Transverse colon (tissue), 4 donors: Measurements from ENCODE around the gene PGLYRP2. TPM values are rescaled to one million over a fixed set of nuclear protein-coding genes. Genes with fewer than 3 reads are reported as not detected.

Experiments
- DNase-seq: peaks from one replicate; pipeline ENCODE4 v3.0.0-alpha.2; 2019
- H3K27ac ChIP-seq, 4 donors: fragments of 200-600 bp; sonication (generic); 2 replicates each; pipeline ENCODE4 v1.5.1; 2016 to 2018; ENCODE audit warnings: inconsistent platforms in 4 of 4
- H3K27me3 ChIP-seq: fragments of 200-600 bp; sonication (generic); 2 replicates; pipeline ENCODE4 v1.5.1; 2017; ENCODE audit warnings: inconsistent platforms
- H3K36me3 ChIP-seq, 4 donors: fragments of 200-600 bp; sonication (generic); 2 replicates each; pipeline ENCODE4 v1.5.1; 2017 to 2019; ENCODE audit warnings: inconsistent platforms in 4 of 4
- H3K4me1 ChIP-seq, 4 donors: fragments of 200-600 bp; sonication (generic); 2 replicates each; pipeline ENCODE4 v1.5.1; 2017 to 2020; ENCODE audit warnings: inconsistent platforms in 4 of 4
- H3K4me3 ChIP-seq, 4 donors: fragments of 200-600 bp; sonication (generic); 1 replicate in 1 of 4; 2 replicates in 3 of 4; pipeline versions ENCODE4 v1.5.1 to v1.6.1; 2017 to 2019; ENCODE audit warnings: inconsistent platforms in 4 of 4
- H3K9me3 ChIP-seq, 2 donors: fragments of 200-600 bp; sonication (generic); 2 replicates each; pipeline ENCODE4 v1.5.1; 2017 to 2019; ENCODE audit warnings: inconsistent platforms in 2 of 2
- CTCF ChIP-seq, 5 experiments: fragments of 200-600 bp in 3 of 5; fragments of 450-650 bp in 2 of 5; sonication (generic) in 3 of 5; IDR thresholded peaks; 1 replicate in 2 of 5; 2 replicates in 3 of 5; pipeline ENCODE4 v1.5.1; 2016 to 2017; ENCODE audit warnings: antibody characterized with exemption in 5 of 5, inconsistent platforms in 3 of 5, mild to moderate bottlenecking in 2 of 5, moderate library complexity in 1 of 5
- EP300 ChIP-seq: sonication (generic); formaldehyde crosslinking; IDR thresholded peaks from one replicate; pipeline ENCODE4 v1.6.1; 2017; ENCODE audit warnings: antibody characterized with exemption, low read depth
- POLR2A ChIP-seq: fragments of 450-650 bp; IDR thresholded peaks from one replicate; pipeline ENCODE4 v1.6.1; 2016; ENCODE audit warnings: antibody characterized with exemption, mild to moderate bottlenecking, moderate library complexity
- POLR2AphosphoS5 ChIP-seq, 3 donors: sonication (generic); formaldehyde crosslinking; IDR thresholded peaks; one replicate each; pipeline ENCODE4 v1.6.1; 2016; ENCODE audit warnings: antibody characterized with exemption in 3 of 3
- WGBS, 2 donors: methylation state at CpG; one replicate each; pipeline ENCODE4 v1.1.5; 2018; ENCODE audit warnings: low coverage in 1 of 2; 5-methylcytosine and 5-hydroxymethylcytosine counted together
- in situ Hi-C, 4 donors: fragments of 200-750 bp; cut with MboI; loops; one replicate each; pipeline versions ENCODE4 v1.15.0 to v1.15.1; 2017; ENCODE audit warnings: low sequenced_read_pairs in 3 of 4, low pct_ligation_motif_present in 1 of 4, low pct_unique_long_range_greater_than_20kb in 1 of 4
- intact Hi-C: fragments of 100-400 bp; cut with DNase I; formaldehyde crosslinking; loops from one replicate; pipeline ENCODE4 v1.15.1; 2023; ENCODE audit warnings: low total_unique reads
- total RNA-seq, 4 donors: library from RNA; depleted of rRNA; stranded (reverse); fragments of >200 nt; gene quantifications; one replicate each; pipeline ENCODE4 v1.1.0, GENCODE V29; 2016

PGLYRP2 gene
- total RNA-seq, 4 donors from 2014 or later, result not detected

- WGBS, 2 donors, result 54% methylated on average over 5 of the region's 5 CpGs; no CpG with 5 or more reads in 1 of the 2 donors
- peaks cover 49% of the 10 kb centered on the region for H3K27me3 ChIP-seq
- no peak for DNase-seq
These were observed 26.8 kb upstream of the PGLYRP2 start for GRCh38 chr19:15506074-15506571.

GRCh38 chr19:15502264-15502663, 23.0 kb upstream of the PGLYRP2 start:
- Histone ChIP-seq H3K9me3 (no peaks in the 10 kb centered on the region), H3K27ac (no peak overlapping the region), H3K4me3 (no peak overlapping the region), H3K27me3 (peaks cover 31% of the 10 kb centered on the region), H3K4me1 (no peaks in the 10 kb centered on the region), H3K36me3 (no peaks in the 10 kb centered on the region)
- 50% methylated on average over 1 of the region's 1 CpG; no CpG with 5 or more reads in 1 of the 2 donors for WGBS, 2 donors
- no peak for TF ChIP-seq EP300
- no peak for TF ChIP-seq POLR2A
- TF ChIP-seq CTCF (IDR thresholded peaks at IDR 0.05), result no peak
- TF ChIP-seq POLR2AphosphoS5 (IDR thresholded peaks at IDR 0.05), result no peak
- DNase-seq, result no peak
- intact Hi-C loops (no loop called here), in situ Hi-C loops (no loop called here)

More at GRCh38 chr19:15506074-15506571, 26.8 kb upstream of the PGLYRP2 start:
- in situ Hi-C loops (no loop called here), intact Hi-C loops (no loop called here)
- no peak for TF ChIP-seq POLR2A
- Histone ChIP-seq H3K9me3 (no peaks in the 10 kb centered on the region), H3K4me1 (peaks cover 0 to 7% (median 3%) of the 10 kb centered on the region in 4 donors), H3K4me3 (no peak overlapping the region), H3K27ac (no peak overlapping the region), H3K36me3 (no peaks in the 10 kb centered on the region)

GRCh38 chr19:15501596-15501995, 22.3 kb upstream of the PGLYRP2 start:
- Histone ChIP-seq H3K9me3 (no peaks in the 10 kb centered on the region), H3K4me1 (no peaks in the 10 kb centered on the region), H3K27me3 (peaks cover 24% of the 10 kb centered on the region), H3K36me3 (no peaks in the 10 kb centered on the region), H3K27ac (no peak overlapping the region), H3K4me3 (no peak overlapping the region)
- in situ Hi-C loops (no loop called here), intact Hi-C loops (no loop called here)
- DNase-seq, result no peak
- TF ChIP-seq POLR2A, result no peak
- TF ChIP-seq POLR2AphosphoS5 (IDR thresholded peaks at IDR 0.05), result no peak
- TF ChIP-seq EP300, result no peak
- no peak for TF ChIP-seq CTCF (IDR thresholded peaks at IDR 0.05)
- whole genome bisulfite sequencing, 2 donors, result 40 to 67% methylated on average over 1 of the region's 1 CpG

GRCh38 chr19:15498910-15499309, 19.6 kb upstream of the PGLYRP2 start:
- Histone ChIP-seq H3K4me3 (no peak overlapping the region), H3K27me3 (peaks cover 20% of the 10 kb centered on the region), H3K36me3 (no peaks in the 10 kb centered on the region), H3K27ac (no peak overlapping the region), H3K4me1 (no peaks in the 10 kb centered on the region), H3K9me3 (no peaks in the 10 kb centered on the region)
- intact Hi-C loops (no loop called here), in situ Hi-C loops (no loop called here)
- WGBS, 2 donors, result 61 to 68% methylated on average over 5 to 6 of the region's 6 CpGs
- TF ChIP-seq EP300 (no peak), POLR2A (no peak), POLR2AphosphoS5 (IDR thresholded peaks at IDR 0.05) (no peak), CTCF (IDR thresholded peaks at IDR 0.05) (no peak)
- DNase-seq, result no peak
